Mesenchymal stem cell (in vitro differentiated cells and primary cell): ENCODE measurements around the gene PTGR3.

Experiments
- DNase-seq: peaks from one replicate; pipeline ENCODE4 v3.0.0-alpha.2; 2013
- H2AFZ ChIP-seq: one replicate; pipeline ENCODE4 v1.6.1; 2013; ENCODE audit warnings: low read depth, mild to moderate bottlenecking, control low read depth, inconsistent platforms, low read length, moderate library complexity
- H2AK5ac ChIP-seq: 2 replicates; pipeline ENCODE4 v1.6.1; 2013; ENCODE audit warnings: low read length, moderate library complexity, mild to moderate bottlenecking, inconsistent platforms; ENCODE audit not compliant: severe bottlenecking
- H2BK120ac ChIP-seq: one replicate; pipeline ENCODE4 v1.6.1; 2013; ENCODE audit warnings: low read depth, mild to moderate bottlenecking, inconsistent platforms, low read length, moderate library complexity
- H2BK12ac ChIP-seq, 2 experiments: one replicate each; pipeline ENCODE4 v1.6.1; 2013; ENCODE audit warnings: inconsistent platforms in 2 of 2, low read length in 2 of 2, mild to moderate bottlenecking in 2 of 2, moderate library complexity in 2 of 2, control low read depth in 1 of 2
- H2BK15ac ChIP-seq: one replicate; pipeline ENCODE4 v1.6.1; 2013; ENCODE audit warnings: mild to moderate bottlenecking, low read depth, inconsistent platforms; ENCODE audit not compliant: poor library complexity, severe bottlenecking
- H2BK5ac ChIP-seq: 2 replicates; pipeline ENCODE4 v1.6.1; 2013; ENCODE audit warnings: low read depth, mild to moderate bottlenecking, low read length, control low read depth, inconsistent platforms; ENCODE audit not compliant: poor library complexity, severe bottlenecking
- H3K14ac ChIP-seq, 2 experiments: one replicate each; pipeline ENCODE4 v1.6.1; 2013; ENCODE audit warnings: inconsistent platforms in 2 of 2, low read length in 2 of 2, control low read depth in 1 of 2, mild to moderate bottlenecking in 1 of 2, moderate library complexity in 1 of 2
- H3K18ac ChIP-seq, 2 experiments: one replicate each; pipeline ENCODE4 v1.6.1; 2013; ENCODE audit warnings: inconsistent platforms in 2 of 2, low read length in 2 of 2, control low read depth in 1 of 2, low read depth in 1 of 2, mild to moderate bottlenecking in 1 of 2
- H3K23ac ChIP-seq, 2 experiments: one replicate each; pipeline ENCODE4 v1.6.1; 2013; ENCODE audit warnings: inconsistent platforms in 2 of 2, low read length in 2 of 2, mild to moderate bottlenecking in 2 of 2, moderate library complexity in 2 of 2, control low read depth in 1 of 2
- H3K27ac ChIP-seq: 2 replicates; pipeline ENCODE4 v1.5.1; 2013; ENCODE audit warnings: mild to moderate bottlenecking, moderate library complexity, low read length, control low read depth, inconsistent platforms; ENCODE audit not compliant: poor library complexity, severe bottlenecking
- H3K27me3 ChIP-seq, 2 experiments: 2 replicates each; pipeline versions ENCODE4 v1.6.1 to v1.7.0; 2013; ENCODE audit warnings: low read length in 2 of 2, mild to moderate bottlenecking in 2 of 2, moderate library complexity in 2 of 2, control low read depth in 1 of 2, inconsistent platforms in 1 of 2; ENCODE audit not compliant: control insufficient read depth in 1 of 2, insufficient read depth in 1 of 2
- H3K36me3 ChIP-seq, 2 experiments: 2 replicates each; pipeline versions ENCODE4 v1.6.1 to v1.7.0; 2013; ENCODE audit warnings: low read length in 2 of 2, control low read depth in 1 of 2, inconsistent platforms in 1 of 2, low read depth in 1 of 2, mild to moderate bottlenecking in 1 of 2; ENCODE audit not compliant: insufficient read depth in 2 of 2, control insufficient read depth in 1 of 2
- H3K4ac ChIP-seq, 2 experiments: one replicate each; pipeline ENCODE4 v1.6.1; 2013; ENCODE audit warnings: inconsistent platforms in 2 of 2, low read length in 2 of 2, mild to moderate bottlenecking in 2 of 2, moderate library complexity in 2 of 2, control low read depth in 1 of 2, low read depth in 1 of 2
- H3K4me1 ChIP-seq: 2 replicates; pipeline ENCODE4 v1.6.1; 2013; ENCODE audit warnings: low read depth, low read length, control low read depth; ENCODE audit not compliant: control insufficient read depth, insufficient read depth
- H3K4me2 ChIP-seq: 2 replicates; pipeline ENCODE4 v1.6.1; 2013; ENCODE audit warnings: low read length, mild to moderate bottlenecking, inconsistent platforms; ENCODE audit not compliant: poor library complexity, severe bottlenecking
- H3K4me3 ChIP-seq, 2 experiments: 2 replicates each; pipeline versions ENCODE4 v1.5.1 to v1.7.0; 2013; ENCODE audit warnings: low read length in 2 of 2, mild to moderate bottlenecking in 2 of 2, control low read depth in 1 of 2, low read depth in 1 of 2; ENCODE audit not compliant: insufficient read depth in 1 of 2
- H3K79me1 ChIP-seq: replicated peaks from 2 replicates; pipeline ENCODE4 v1.6.1; 2013; ENCODE audit warnings: mild to moderate bottlenecking, control low read depth, low read length, inconsistent platforms; ENCODE audit not compliant: poor library complexity, severe bottlenecking
- H3K9ac ChIP-seq: 2 replicates; pipeline ENCODE4 v1.7.0; 2013; ENCODE audit warnings: mild to moderate bottlenecking, low read length, moderate library complexity
- H3K9me3 ChIP-seq: 2 replicates; pipeline ENCODE4 v1.7.0; 2013; ENCODE audit warnings: mild to moderate bottlenecking, low read length; ENCODE audit not compliant: control insufficient read depth
- H4K8ac ChIP-seq: one replicate; pipeline ENCODE4 v1.6.1; 2013; ENCODE audit warnings: inconsistent platforms, mild to moderate bottlenecking, low read length, moderate library complexity
- H4K91ac ChIP-seq: one replicate; pipeline ENCODE4 v1.6.1; 2013; ENCODE audit warnings: mild to moderate bottlenecking, low read length, inconsistent platforms
- WGBS: methylation state at CpG from one replicate; pipeline ENCODE4 v1.1.7; 2013; ENCODE audit warnings: mixed read lengths; 5-methylcytosine and 5-hydroxymethylcytosine counted together

Gene PTGR3

GRCh38 chr18:75201282-75202270 is 7.4 kb downstream of the PTGR3 start:
- peaks cover 8 to 13% of the 10 kb centered on the region in 2 experiments for H3K36me3 ChIP-seq
- no peak overlapping the region for H3K4me3 ChIP-seq
- no peak overlapping the region for H2BK5ac ChIP-seq
- no peak overlapping the region for H3K18ac ChIP-seq
- H4K8ac ChIP-seq, result no peak overlapping the region
- no peak overlapping the region for H2AK5ac ChIP-seq
- no peak overlapping the region for H3K23ac ChIP-seq
- H2AFZ ChIP-seq, result no peak overlapping the region
- no peak overlapping the region for H2BK12ac ChIP-seq
- H4K91ac ChIP-seq, result no peak overlapping the region
- peaks cover 19% of the 10 kb centered on the region for H3K79me1 ChIP-seq
- no peak overlapping the region for H2BK120ac ChIP-seq
- H2BK15ac ChIP-seq, result no peak overlapping the region
- H3K27ac ChIP-seq, result no peak overlapping the region
- H3K4me1 ChIP-seq, result peaks cover 16% of the 10 kb centered on the region
- no peak overlapping the region for H3K4ac ChIP-seq
- no peak overlapping the region for H3K4me2 ChIP-seq
- no peak for DNase-seq
- H3K9me3 ChIP-seq, result no peaks in the 10 kb centered on the region
- H3K27me3 ChIP-seq, result peaks cover 0 to 31% of the 10 kb centered on the region in 2 experiments
- H3K14ac ChIP-seq, result no peak overlapping the region
- 96% methylated on average over 18 of the region's 18 CpGs for WGBS
- peak overlapping the region; percentile 89 for H3K9ac ChIP-seq

GRCh38 chr18:75200605-75201280 is 8.2 kb downstream of the PTGR3 start:
- WGBS, result 92% methylated on average over 6 of the region's 7 CpGs

GRCh38 chr18:75200071-75200470 is 8.9 kb downstream of the PTGR3 start:
- H2BK5ac ChIP-seq, result no peak overlapping the region
- no peak overlapping the region for H3K9ac ChIP-seq
- no peak overlapping the region for H3K27ac ChIP-seq
- peaks cover 14% of the 10 kb centered on the region for H3K4me1 ChIP-seq
- H3K4me3 ChIP-seq, result no peak overlapping the region
- peaks cover 11% of the 10 kb centered on the region for H3K79me1 ChIP-seq
- peaks cover 8 to 13% of the 10 kb centered on the region in 2 experiments for H3K36me3 ChIP-seq
- H2BK120ac ChIP-seq, result no peak overlapping the region
- H3K18ac ChIP-seq, result no peak overlapping the region
- no peak overlapping the region for H2AK5ac ChIP-seq
- peaks cover 0 to 16% of the 10 kb centered on the region in 2 experiments for H3K27me3 ChIP-seq
- no peak overlapping the region for H4K8ac ChIP-seq
- H3K23ac ChIP-seq, result no peak overlapping the region
- no peak overlapping the region for H3K4me2 ChIP-seq
- no peak overlapping the region for H3K4ac ChIP-seq
- H4K91ac ChIP-seq, result no peak overlapping the region
- no peak overlapping the region for H3K14ac ChIP-seq
- no peak for DNase-seq
- no peak overlapping the region for H2AFZ ChIP-seq
- no peaks in the 10 kb centered on the region for H3K9me3 ChIP-seq
- WGBS, result 87% methylated on average over 13 of the region's 13 CpGs
- H2BK15ac ChIP-seq, result no peak overlapping the region
- no peak overlapping the region for H2BK12ac ChIP-seq

More at GRCh38 chr18:75200605-75201280, 8.2 kb downstream of the PTGR3 start:
- peak overlapping the region; percentile 10 for H3K9ac ChIP-seq
- H3K36me3 ChIP-seq, result peaks cover 8 to 13% of the 10 kb centered on the region in 2 experiments
- H3K4me3 ChIP-seq, result no peak overlapping the region
- H3K23ac ChIP-seq, result no peak overlapping the region
- H3K27me3 ChIP-seq, result peaks cover 0 to 23% of the 10 kb centered on the region in 2 experiments
- peaks cover 17% of the 10 kb centered on the region for H3K79me1 ChIP-seq
- no peak overlapping the region for H2AFZ ChIP-seq
- no peak overlapping the region for H2BK15ac ChIP-seq
- H3K18ac ChIP-seq, result no peak overlapping the region
- H2BK5ac ChIP-seq, result no peak overlapping the region
- H3K14ac ChIP-seq, result no peak overlapping the region
- DNase-seq, result no peak
- H3K4me2 ChIP-seq, result no peak overlapping the region
- H4K91ac ChIP-seq, result no peak overlapping the region
- no peak overlapping the region for H4K8ac ChIP-seq
- H2BK120ac ChIP-seq, result no peak overlapping the region
- H3K27ac ChIP-seq, result no peak overlapping the region
- H2AK5ac ChIP-seq, result no peak overlapping the region
- H3K4me1 ChIP-seq, result peaks cover 16% of the 10 kb centered on the region
- H3K4ac ChIP-seq, result no peak overlapping the region
- H3K9me3 ChIP-seq, result no peaks in the 10 kb centered on the region
- H2BK12ac ChIP-seq, result no peak overlapping the region

- Histone ChIP-seq H3K14ac (no peak overlapping the region), H3K79me1 (peaks cover 7% of the 10 kb centered on the region), H3K4me3 (no peak overlapping the region), H2BK5ac (no peak overlapping the region), H3K36me3 (peaks cover 8 to 13% of the 10 kb centered on the region in 2 experiments), H3K18ac (no peak overlapping the region), H2AK5ac (no peak overlapping the region), H3K9me3 (no peaks in the 10 kb centered on the region), H3K4me1 (peaks cover 7% of the 10 kb centered on the region), H4K8ac (no peak overlapping the region), H2AFZ (no peak overlapping the region), H3K23ac (no peak overlapping the region), H3K27ac (no peak overlapping the region), H2BK15ac (no peak overlapping the region), H3K27me3 (peaks cover 0 to 11% of the 10 kb centered on the region in 2 experiments), H3K4ac (no peak overlapping the region), H2BK12ac (no peak overlapping the region), H2BK120ac (no peak overlapping the region), H4K91ac (no peak overlapping the region), H3K4me2 (no peak overlapping the region), H3K9ac (peak overlapping the region; percentile 31)
- no peak for DNase-seq
- 80% methylated on average over 3 of the region's 4 CpGs for WGBS
Measured at GRCh38 chr18:75199327-75199726, 9.6 kb downstream of the PTGR3 start.
